HT1080 (cell line): ENCODE measurements around the gene PCDHGC3. TPM values are rescaled to one million over a fixed set of nuclear protein-coding genes. Genes with fewer than 3 reads are reported as not detected.
"Not testable (repeated sequence)": the region's sequence is repeated elsewhere in the genome, so short reads cannot be mapped to it uniquely, and the experiment has no call there.

ENCODE experiments used
- DNase-seq: peaks from one replicate; pipeline ENCODE4 v3.0.0-alpha.2; 2015; ENCODE audit warnings: low read depth
- polyA plus RNA-seq, 2 experiments: library from polyadenylated mRNA; depleted of rRNA; stranded (reverse); fragments of >200 nt; gene quantifications; 2 replicates each; pipeline ENCODE4 v1.2.3, GENCODE V29; 2015
- total RNA-seq: library from RNA; depleted of rRNA; stranded (reverse); fragments of >200 nt; shearing (Covaris generic); gene quantifications from 2 replicates; pipeline ENCODE4 v1.2.3, GENCODE V29; 2014; rRNA removed

PCDHGC3 gene
- 36.5 and 44.6 TPM in 2 replicates for total RNA-seq
- polyA plus RNA-seq (2015; cell fraction: cytosol; rRNA removed): 42.6 and 52.1 TPM in 2 replicates
- polyA plus RNA-seq (2015; cell fraction: nucleus; rRNA removed): 60.1 and 79.7 TPM in 2 replicates

- DNase-seq: peak; percentile 94
Measured at GRCh38 chr5:141475625-141476131, at the start of gene PCDHGC3. Gene PCDHGC3, plus strand, starts transcription at chr5:141475966. Its CDS starts 151 bp downstream, at chr5:141476117.

GRCh38 chr5:141427783-141428426 lies 47.9 kb upstream of the PCDHGC3 start:
- no peak for DNase-seq

GRCh38 chr5:141430332-141431113 lies 45.2 kb upstream of the PCDHGC3 start, which contains the start of gene PCDHGA12:
Gene PCDHGA12, plus strand, starts transcription at chr5:141430507. Its CDS starts 253 bp downstream, at chr5:141430760.
- DNase-seq: peak; percentile 74

- no peak for DNase-seq
Measured at GRCh38 chr5:141431286-141431685, 44.5 kb upstream of the PCDHGC3 start.

- DNase-seq: not testable (repeated sequence)
Measured at GRCh38 chr5:141432308-141432707, 43.5 kb upstream of the PCDHGC3 start.

- DNase-seq: not testable (repeated sequence)
Measured at GRCh38 chr5:141432726-141433125, 43.0 kb upstream of the PCDHGC3 start.

GRCh38 chr5:141434006-141434405 lies 41.8 kb upstream of the PCDHGC3 start:
- no peak for DNase-seq

- no peak for DNase-seq
Measured at GRCh38 chr5:141437221-141437620, 38.5 kb upstream of the PCDHGC3 start.

GRCh38 chr5:141439411-141440141 lies 36.2 kb upstream of the PCDHGC3 start:
- DNase-seq: peak; percentile 5

- no peak for DNase-seq
Measured at GRCh38 chr5:141440341-141440740, 35.4 kb upstream of the PCDHGC3 start.

GRCh38 chr5:141441571-141442170 lies 34.1 kb upstream of the PCDHGC3 start:
- DNase-seq: no peak

GRCh38 chr5:141465351-141465750 lies 10.4 kb upstream of the PCDHGC3 start:
- DNase-seq: no peak

- DNase-seq: peak; percentile 62
Measured at GRCh38 chr5:141476132-141476911, 556 bp downstream of the PCDHGC3 start.

- DNase-seq: no peak
Measured at GRCh38 chr5:141477044-141477575, 1.3 kb downstream of the PCDHGC3 start.

GRCh38 chr5:141477815-141478214 lies 2.0 kb downstream of the PCDHGC3 start:
- no peak for DNase-seq

GRCh38 chr5:141478321-141478945 lies 2.7 kb downstream of the PCDHGC3 start:
- peak; percentile 33 for DNase-seq

GRCh38 chr5:141479776-141480175 lies 4.0 kb downstream of the PCDHGC3 start:
- no peak for DNase-seq

- no peak for DNase-seq
Measured at GRCh38 chr5:141483902-141484301, 8.1 kb downstream of the PCDHGC3 start.

- no peak for DNase-seq
Measured at GRCh38 chr5:141484310-141484640, 8.5 kb downstream of the PCDHGC3 start.
